Glomerular endothelial cell (primary cell): ENCODE measurements around the gene LENG1. TPM values are rescaled to one million over a fixed set of nuclear protein-coding genes. Genes with fewer than 3 reads are reported as not detected.
"Not testable (repeated sequence)": the region's sequence is repeated elsewhere in the genome, so short reads cannot be mapped to it uniquely, and the experiment has no call there.

ENCODE experiments used
- DNase-seq: peaks from one replicate; pipeline ENCODE4 v3.0.0-alpha.2; 2011; ENCODE audit warnings: low read depth, low spot score; ENCODE audit errors: extremely low read depth
- total RNA-seq: library from RNA; depleted of rRNA; stranded (reverse); fragments of >200 nt; gene quantifications from 2 replicates; pipeline ENCODE4 v1.2.3, GENCODE V29; 2015

The LENG1 gene
- total RNA-seq, 1 donor from 2014 or later, result 7.5 TPM

GRCh38 chr19:54189735-54190502 is 30.4 kb upstream of the LENG1 start:
- DNase-seq, result peak; percentile 100

- DNase-seq, result no peak
These were observed 29.7 kb upstream of the LENG1 start, which contains the start of gene MBOAT7 for GRCh38 chr19:54189145-54189734. TSS of gene MBOAT7 (minus strand) at chr19:54189580. CDS start at chr19:54188508, 1,072 bp downstream.

DNA sequence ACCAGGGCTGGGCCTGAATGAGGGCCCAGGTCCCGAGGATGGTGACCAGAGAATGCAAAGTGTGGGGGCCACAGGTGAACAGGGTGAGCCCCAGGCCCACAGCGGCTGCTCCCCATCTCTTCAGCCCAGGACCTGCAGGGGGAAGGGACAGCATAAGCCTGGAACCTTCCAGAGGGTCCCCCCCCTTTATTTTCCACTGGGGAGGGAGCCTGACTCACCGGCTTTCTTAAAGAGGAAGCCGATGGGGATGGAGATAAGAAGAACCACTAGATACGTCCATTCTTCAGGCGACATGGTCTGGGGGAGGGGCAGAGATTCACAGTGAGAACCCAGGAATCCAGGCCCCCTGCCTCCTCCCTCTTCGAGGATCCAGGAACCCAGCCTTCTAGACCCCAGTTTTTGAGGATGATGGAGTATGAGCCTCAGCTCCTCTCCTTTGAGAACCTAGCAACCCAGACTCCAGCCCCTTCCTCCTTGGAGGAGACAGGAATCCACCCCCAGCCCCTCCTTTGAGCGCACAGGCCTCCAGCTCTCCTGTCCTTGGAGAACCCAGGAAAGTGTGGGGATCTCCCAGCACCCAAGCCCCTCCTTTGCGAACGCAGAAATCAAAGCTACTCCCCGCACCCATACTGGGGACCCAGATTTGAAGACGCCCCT is 28.8 kb upstream of the LENG1 start:
- DNase-seq, result no peak

- no peak for DNase-seq
These were observed 27.4 kb upstream of the LENG1 start for GRCh38 chr19:54186934-54187381.

DNA sequence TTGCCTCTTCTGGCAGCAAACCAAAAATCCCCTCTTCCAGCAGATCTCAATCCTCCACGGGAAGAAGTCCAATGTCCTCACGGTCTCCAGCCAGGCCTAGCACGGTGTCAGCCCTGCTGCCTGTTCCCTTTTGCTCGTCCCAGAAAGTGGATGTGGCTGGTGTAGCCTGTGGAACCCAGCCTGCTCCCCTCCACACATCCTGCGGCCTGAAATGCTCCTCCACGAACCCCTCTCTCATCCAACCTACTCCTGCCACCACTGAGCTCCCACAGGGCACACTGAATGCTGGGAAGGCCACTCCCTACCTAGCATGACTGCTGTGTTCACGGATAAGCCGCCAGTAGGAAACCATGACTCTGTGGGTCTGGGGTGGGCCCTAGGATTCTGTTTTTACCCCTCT is 26.8 kb upstream of the LENG1 start:
- DNase-seq, result no peak

GRCh38 chr19:54183431-54183830 is 23.9 kb upstream of the LENG1 start:
- DNase-seq, result no peak

DNA sequence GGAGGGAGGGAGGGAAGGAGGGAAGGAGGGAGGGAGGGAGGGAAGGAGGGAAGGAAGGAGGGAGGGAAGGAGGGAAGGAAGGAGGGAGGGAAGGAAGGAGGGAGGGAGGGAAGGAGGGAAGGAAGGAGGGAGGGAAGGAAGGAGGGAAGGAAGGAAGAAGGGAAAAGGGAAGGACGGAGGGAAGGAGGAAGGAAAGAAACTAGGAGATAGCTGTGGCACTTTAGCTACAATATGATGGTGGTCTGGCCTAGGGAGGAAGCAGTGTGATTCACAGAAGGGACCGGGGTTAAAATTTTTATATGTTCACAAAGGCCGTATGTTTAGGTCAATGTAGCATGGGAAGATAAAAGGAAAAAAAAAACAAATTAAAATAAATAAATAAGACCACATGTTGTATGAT is 22.4 kb upstream of the LENG1 start:
- DNase-seq, result not testable (repeated sequence)

DNA sequence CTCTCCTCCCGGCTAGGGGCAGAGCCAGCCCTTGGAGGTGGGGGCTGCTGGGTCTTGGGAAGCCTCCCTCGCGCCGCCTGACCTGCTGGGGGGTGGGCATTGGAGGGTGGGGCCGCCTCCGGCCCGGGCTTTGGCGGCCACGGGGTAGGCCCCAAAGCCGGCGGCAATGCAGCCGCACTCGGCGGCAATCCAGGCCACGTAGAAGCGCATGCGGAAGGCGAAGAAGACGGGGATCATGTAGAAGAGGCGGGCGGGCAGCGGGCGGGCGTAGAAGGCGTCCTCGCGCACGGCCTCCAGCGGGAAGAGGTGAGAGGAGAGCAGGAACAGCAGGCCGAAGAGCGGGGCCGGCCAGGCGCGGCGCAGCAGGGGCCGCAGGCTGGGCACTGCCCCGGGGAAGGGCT is 21.2 kb upstream of the LENG1 start:
- DNase-seq, result no peak

DNA sequence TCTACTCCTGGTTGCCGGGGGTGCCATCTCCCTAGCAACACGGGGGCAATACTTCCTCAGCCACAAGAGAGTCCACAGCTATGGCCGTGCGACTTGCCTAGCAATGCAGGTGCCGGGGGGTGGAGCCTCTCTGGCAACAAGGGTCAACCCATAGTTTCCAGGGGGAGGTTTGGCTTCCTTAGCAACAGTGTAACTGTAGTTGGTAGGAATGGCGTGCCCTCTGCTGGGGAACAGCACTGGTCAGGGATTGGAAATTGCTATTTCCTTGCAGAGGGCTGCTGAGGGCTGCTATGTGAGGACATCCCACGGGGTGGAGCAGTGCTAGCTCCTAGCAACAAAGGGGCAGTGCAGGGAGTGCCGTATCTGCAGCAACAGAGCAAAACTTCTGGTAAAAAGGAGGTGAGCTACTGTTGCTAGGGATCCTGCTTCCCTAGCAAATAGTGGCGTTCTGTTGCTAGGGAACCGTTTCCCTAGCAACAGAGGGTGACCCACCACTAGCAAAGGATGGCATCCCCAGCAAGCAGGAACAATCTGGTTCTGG is 20.5 kb upstream of the LENG1 start:
- no peak for DNase-seq

- DNase-seq, result no peak
These were observed 19.8 kb upstream of the LENG1 start for GRCh38 chr19:54179262-54179852.

GRCh38 chr19:54178581-54179261 is 19.2 kb upstream of the LENG1 start:
- no peak for DNase-seq

DNA sequence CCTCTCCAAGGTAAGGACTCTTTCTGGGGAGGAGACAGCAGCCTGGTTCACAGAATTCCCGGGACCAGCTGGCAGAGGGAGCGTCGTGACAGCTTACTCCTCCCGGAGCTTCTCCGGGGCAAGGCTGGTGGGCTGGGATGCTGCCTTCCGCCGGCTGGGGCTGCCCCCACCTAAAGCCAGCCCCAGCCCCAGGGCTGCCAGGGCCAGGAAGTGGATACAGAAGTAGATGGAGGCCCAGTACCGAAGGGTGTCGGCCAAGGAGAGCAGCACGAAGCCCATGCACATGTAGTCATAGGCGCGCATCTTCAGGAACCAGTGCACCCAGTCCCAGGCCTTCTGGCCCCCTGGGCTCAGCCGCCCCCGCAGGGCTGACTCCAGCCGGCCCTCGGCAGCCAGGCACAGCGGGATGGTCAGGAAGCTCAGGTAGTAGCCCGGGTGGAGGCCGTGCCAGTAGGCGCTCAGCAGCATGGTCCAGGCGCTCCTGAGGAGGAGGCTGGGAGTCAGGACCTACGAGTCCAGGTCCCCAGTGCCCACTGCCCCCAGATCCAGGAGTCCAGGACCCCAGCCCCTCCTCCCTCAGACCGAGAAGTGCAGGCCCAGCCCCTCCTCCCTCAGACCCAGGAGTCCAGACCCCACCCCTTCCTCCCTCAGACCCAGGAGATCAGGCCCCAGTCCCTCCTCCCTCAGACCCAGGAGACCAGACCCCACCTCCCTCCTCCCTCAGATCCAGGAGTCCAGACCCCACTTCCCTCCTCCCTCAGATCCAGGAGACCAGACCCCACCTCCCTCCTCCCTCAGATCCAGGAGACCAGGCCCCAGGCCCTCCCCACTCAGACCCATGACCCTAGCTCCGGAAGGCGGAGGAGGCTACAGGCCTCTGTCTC is 14.7 kb upstream of the LENG1 start:
- DNase-seq, result no peak

- no peak for DNase-seq
These were observed 13.8 kb upstream of the LENG1 start for GRCh38 chr19:54173359-54173699.

DNA sequence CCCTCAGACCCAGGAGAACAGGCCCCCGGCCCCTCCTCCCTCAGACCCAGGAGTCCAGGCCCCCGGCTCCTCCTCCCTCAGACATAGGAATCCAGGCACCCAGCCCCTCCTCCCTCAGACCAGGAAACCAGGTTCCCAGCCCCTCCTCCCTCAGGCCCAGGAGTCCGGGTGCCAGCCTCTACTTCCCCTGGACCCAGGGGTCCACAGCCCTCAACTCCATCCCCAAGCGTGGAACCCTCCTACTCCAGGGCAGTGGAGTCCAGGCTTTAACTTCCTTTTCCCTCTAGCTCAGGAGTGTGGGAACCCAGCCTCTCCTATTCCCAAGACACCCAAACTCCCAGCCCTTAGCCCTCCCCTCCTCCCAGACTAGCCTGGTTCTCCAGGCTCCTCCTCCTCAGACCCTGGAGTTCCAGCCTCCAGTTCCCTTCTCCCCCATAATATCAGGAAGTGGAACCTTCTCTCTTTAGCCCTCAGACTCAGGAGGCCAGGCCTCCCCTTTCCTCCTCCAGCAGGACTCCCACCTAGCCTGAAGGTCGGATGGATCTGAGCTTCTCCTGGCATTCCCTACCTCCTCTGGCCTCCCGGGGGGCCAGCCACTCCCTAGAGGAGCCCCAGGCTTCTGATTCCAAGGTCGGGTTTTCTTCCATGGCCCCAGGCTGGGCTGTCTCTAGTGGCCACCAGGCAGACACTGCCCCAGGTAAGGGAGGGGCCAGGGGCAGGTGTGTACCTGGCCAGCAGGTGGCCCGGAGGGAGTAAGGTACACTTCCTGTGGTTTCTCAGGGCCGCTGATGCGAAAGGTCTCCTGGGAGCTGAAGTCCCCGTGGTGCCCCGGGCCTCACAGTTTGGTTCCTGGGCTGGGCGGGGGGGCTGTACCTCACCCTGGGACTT is 13.2 kb upstream of the LENG1 start, which contains the start of gene TMC4:
Gene TMC4, minus strand, starts transcription at position 690 of the 888 bp plus-strand sequence. Its CDS starts 43 bp downstream, at position 647.
- no peak for DNase-seq

DNA sequence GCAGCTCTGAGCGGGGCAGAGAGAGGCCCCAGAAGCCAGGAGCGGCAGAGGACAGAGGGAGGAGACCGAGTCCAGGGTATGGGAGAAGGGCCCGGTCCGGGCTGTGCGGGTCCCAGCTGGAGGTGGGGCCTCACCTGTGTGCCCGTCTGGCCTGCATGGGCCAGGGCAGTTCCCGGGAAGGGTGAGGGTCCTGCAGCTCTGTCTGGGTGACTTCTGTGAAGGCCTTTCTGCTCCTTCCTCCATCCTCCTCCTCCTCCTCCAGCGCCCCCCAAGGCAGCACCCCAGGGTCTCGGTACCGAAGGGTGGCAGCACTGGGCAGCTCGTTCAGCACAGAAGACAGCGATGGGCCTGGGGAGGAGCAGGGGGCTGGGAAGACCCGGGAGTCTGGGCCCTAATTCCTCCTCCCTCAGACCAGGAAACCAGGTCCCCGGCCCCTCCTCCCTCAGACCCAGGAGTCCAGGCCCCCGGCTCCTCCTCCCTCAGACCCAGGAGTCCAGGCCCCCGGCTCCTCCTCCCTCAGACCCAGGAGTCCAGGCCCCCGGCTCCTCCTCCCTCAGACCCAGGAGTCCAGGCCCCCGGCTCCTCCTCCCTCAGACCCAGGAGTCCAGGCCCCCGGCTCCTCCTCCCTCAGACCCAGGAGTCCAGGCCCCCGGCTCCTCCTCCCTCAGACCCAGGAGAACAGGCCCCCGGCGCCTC is 12.4 kb upstream of the LENG1 start:
- not testable (repeated sequence) for DNase-seq

GRCh38 chr19:54169149-54169740 is 9.7 kb upstream of the LENG1 start:
- DNase-seq, result no peak

- DNase-seq, result no peak
These were observed 8.8 kb upstream of the LENG1 start for GRCh38 chr19:54168174-54168917.
